Measurements from ENCODE around the gene DNAJC24. TPM values are rescaled to one million over a fixed set of nuclear protein-coding genes. Genes with fewer than 3 reads are reported as not detected.
"Not testable (repeated sequence)": the region's sequence is repeated elsewhere in the genome, so short reads cannot be mapped to it uniquely, and the experiment has no call there.

Gene DNAJC24, protein sequence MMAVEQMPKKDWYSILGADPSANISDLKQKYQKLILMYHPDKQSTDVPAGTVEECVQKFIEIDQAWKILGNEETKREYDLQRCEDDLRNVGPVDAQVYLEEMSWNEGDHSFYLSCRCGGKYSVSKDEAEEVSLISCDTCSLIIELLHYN
- 10 to 100 TPM; 10.5 to 18.9 TPM for total RNA-seq

DNA sequence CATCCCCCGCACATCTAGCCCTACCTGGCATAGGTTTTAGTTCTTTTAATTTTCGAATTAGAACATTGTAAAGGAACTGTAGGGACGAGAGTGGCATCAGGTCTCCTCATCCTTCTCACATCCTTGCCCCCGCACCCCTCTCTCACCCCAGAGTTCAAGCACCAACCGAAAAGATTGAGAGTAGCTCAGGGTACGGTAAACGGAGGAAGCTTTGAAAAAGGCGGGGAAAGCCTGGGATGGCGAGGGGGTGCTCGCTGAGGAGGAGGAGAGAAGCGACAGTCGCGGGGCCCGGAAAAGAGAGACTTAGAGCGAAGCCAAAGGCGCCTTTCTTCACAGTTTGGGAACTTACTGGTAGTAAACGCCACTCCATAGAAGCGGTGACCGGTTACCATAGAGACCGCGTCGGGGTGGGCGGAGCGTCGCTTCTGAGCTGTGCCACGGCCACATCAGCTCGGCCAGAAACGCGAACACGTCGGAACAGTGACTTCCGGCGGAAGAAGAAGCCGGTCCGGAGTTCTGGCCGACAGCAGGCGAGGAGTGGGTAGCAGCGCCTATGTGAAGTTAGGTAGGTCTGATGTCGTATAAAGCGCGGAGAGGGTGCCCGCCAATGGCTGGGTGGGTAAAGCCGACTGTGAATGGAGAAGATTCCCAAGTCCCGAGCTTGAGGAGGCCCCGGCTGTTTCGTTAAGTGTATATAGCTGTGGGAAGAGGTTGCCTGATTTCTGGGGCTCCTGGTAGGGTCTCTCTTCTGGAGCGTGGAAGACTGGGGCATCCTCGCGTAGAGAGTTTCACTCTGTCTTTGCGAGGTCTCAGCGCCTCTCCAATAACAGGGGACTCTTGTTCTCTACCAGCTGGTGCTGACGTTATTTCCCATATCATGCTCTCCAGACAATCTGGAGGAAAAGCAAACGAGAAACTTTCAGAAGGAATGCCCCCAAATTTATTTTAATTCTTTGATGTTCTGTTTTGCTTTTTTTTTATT lies at the start of gene DNAJC24, which contains the start of gene DCDC1:
Gene DNAJC24, plus strand, starts transcription at position 513 of the 982 bp plus-strand sequence. CDS start 889 bp downstream, outside the sequence.
Gene DCDC1, minus strand, starts transcription at position 392 of the 982 bp plus-strand sequence. CDS start 41,459 bp downstream, outside the sequence.
- Mint-ChIP-seq H3K4me1 (peaks cover 15% of the 10 kb centered on the region), H3K27me3 (no peaks in the 10 kb centered on the region), H3K36me3 (ENCODE audit: low read depth) (peaks cover 28% of the 10 kb centered on the region), H3K4me3 (peak within 1 kb of the TSS; percentile 83), H3K9me3 (no peaks in the 10 kb centered on the region), H3K27ac (peak within 1 kb of the TSS; percentile 87)
- peak; percentile 99 for ATAC-seq (replicated peaks)

DNA sequence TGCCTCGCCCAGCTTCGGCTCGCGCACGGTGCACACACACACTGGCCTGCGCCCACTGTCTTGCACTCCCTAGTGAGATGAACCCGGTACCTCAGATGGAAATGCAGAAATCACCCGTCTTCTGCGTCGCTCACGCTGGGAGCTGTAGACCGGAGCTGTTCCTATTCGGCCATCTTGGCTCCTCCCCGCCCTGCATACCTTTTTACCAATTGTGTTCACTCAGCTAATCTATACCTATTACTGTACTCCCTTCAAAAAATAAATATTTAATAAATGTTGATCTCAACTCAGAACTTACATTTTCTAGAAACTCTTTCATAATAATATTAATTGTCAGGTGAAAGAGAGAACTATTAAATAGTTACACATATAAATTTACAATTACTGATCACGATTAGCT lies 48.2 kb upstream of the DNAJC24 start:
- not testable (repeated sequence) for H3K4me3 Mint-ChIP-seq; H3K4me1 Mint-ChIP-seq; H3K9me3 Mint-ChIP-seq; ATAC-seq (replicated peaks); H3K36me3 Mint-ChIP-seq (ENCODE audit: low read depth); H3K27ac Mint-ChIP-seq; H3K27me3 Mint-ChIP-seq

DNA sequence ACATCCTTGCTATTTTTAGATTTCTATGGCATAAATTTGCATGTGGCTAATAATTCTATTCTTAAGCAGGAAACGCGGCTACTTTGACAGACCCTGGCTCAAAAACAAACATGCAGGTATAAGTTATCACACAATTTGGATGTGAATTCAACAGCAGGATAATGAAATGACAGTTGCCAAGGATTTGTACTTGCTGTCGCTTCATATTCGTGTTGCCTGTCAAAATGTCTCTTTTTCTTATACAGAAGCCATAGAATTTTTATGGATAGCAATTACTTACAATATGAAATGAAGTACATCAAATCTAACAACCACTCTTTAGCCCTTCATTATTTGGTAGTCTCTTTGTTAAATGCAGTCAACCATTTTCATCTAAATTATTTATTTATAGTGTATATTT lies 46.5 kb upstream of the DNAJC24 start:
- Mint-ChIP-seq H3K9me3 (no peaks in the 10 kb centered on the region), H3K4me3 (no peak overlapping the region), H3K36me3 (ENCODE audit: low read depth) (no peaks in the 10 kb centered on the region), H3K4me1 (peaks cover 9% of the 10 kb centered on the region), H3K27me3 (no peaks in the 10 kb centered on the region), H3K27ac (no peak overlapping the region)
- ATAC-seq (replicated peaks): no peak

DNA sequence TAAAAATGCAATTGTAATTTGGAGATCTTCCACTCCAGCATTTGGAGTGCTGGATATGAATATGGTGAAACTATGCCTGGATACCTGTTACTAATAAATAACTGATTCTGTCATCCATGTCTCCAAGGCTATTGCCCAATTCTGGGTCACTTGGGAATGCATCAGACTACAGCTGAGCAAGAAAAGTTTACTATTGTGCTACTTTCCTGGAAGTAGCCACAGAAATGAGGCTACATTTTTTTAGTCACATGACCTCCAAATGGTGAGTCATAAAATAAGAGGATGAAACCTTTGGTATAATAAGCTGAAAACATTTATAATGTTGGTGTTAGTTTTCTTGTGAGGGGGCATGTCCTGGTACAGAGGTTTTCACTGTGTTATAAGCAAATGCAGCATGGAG lies 44.5 kb upstream of the DNAJC24 start:
- Mint-ChIP-seq H3K4me1 (peaks cover 9% of the 10 kb centered on the region), H3K27me3 (no peaks in the 10 kb centered on the region), H3K4me3 (peak overlapping the region; percentile 8), H3K27ac (no peak overlapping the region), H3K9me3 (no peaks in the 10 kb centered on the region), H3K36me3 (ENCODE audit: low read depth) (no peaks in the 10 kb centered on the region)
- no peak for ATAC-seq (replicated peaks)

DNA sequence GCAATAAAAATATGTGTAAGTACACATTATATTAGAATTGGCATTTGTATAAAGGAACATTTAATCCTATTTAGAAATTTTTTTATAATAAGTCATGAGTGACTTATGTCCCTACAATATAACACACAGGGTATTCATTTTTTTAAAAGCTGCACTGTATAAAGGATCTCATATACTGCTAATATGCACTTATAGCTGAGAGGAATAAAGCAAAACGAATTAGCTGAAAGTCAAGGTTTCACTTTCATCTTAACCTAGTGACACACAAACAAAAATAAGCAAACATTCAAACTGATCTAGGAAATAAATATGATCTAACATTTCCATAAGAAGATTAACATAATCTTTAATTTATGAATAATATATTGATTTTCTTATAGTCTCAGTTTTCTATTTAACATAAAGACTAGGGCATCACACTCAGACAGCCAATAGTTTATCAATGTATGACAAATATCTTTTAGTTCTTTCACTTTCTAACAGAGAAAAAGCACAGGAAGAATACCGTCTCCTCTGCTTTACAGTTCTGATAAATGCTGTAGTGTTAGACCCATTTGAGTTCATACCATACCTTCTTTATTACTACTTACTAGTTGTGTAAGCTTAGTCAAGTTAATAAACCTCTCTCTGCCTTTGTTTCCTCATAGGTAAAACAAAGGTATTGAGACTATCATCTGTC lies 43.1 kb upstream of the DNAJC24 start:
- ATAC-seq (replicated peaks): peak; percentile 50
- H3K4me1 Mint-ChIP-seq: peaks cover 9% of the 10 kb centered on the region
- H3K27me3 Mint-ChIP-seq: no peaks in the 10 kb centered on the region
- H3K4me3 Mint-ChIP-seq: peak overlapping the region; percentile 63
- no peaks in the 10 kb centered on the region for H3K9me3 Mint-ChIP-seq
- H3K27ac Mint-ChIP-seq: peak overlapping the region; percentile 58
- H3K36me3 Mint-ChIP-seq (ENCODE audit: low read depth): no peaks in the 10 kb centered on the region

DNA sequence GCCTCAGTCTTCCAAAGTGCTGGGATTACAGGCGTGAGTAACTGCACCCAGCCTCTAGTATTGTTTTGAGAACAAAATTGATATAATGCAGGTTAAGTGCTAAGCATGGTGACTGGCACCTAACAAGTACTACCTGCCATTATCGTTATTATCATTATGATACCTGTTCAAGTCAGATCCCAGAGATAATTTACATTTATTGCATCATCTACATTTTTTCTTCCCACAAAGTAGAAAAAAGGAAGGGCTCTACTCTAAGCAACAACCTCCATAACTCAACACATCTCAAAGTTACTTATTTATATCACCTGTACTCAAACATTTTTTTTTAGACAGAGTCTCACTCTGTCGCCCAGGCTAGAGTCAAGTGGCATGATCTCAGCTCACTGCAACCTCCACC lies 42.2 kb upstream of the DNAJC24 start:
- Mint-ChIP-seq H3K27me3 (no peaks in the 10 kb centered on the region), H3K27ac (peak overlapping the region; percentile 5), H3K9me3 (no peaks in the 10 kb centered on the region), H3K36me3 (ENCODE audit: low read depth) (no peaks in the 10 kb centered on the region), H3K4me3 (peak overlapping the region; percentile 63), H3K4me1 (peaks cover 9% of the 10 kb centered on the region)
- ATAC-seq (replicated peaks): no peak

DNA sequence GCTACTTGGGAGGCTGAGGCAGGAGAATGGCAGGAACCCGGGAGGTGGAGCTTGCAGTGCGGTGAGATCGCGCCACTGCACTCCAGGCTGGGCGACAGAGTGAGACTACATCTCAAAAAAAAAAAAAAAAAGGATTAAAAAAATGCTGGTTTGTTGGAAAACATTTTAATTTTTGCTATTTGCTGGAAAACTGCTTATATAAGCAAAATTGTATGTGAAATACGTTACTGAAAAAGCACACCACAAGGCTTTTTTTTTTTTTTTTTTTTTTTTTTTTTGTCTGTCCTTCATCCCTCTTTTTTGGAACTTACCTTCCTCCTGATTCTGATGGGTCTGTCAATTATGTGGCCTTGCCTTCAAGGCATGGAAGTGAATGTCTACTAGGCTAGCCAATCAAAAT lies 41.0 kb upstream of the DNAJC24 start:
- no peaks in the 10 kb centered on the region for H3K36me3 Mint-ChIP-seq (ENCODE audit: low read depth)
- ATAC-seq (replicated peaks): no peak
- no peak overlapping the region for H3K4me3 Mint-ChIP-seq
- H3K27ac Mint-ChIP-seq: no peak overlapping the region
- no peaks in the 10 kb centered on the region for H3K9me3 Mint-ChIP-seq
- no peaks in the 10 kb centered on the region for H3K27me3 Mint-ChIP-seq
- peaks cover 9% of the 10 kb centered on the region for H3K4me1 Mint-ChIP-seq

DNA sequence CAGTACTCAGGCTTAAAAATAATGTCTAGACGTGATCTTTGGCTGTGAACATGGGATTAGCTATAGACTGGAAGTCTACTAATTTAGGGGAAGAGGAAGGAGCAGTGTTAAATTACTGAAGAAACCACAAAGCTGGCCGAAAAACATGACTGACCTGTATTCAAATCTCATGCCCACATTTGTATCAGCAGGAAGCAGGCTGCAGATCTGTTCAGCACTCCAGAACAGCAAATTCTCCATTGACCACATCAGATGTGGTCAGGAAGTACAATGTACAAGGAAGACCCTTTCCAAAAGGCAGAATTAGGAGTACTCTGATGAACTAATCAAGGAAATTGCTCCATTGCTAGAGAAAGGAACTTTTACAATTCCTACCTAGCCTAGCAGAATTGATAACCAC lies 31.9 kb upstream of the DNAJC24 start:
- no peak overlapping the region for H3K4me3 Mint-ChIP-seq
- no peak overlapping the region for H3K27ac Mint-ChIP-seq
- peaks cover 5% of the 10 kb centered on the region for H3K27me3 Mint-ChIP-seq
- ATAC-seq (replicated peaks): no peak
- no peaks in the 10 kb centered on the region for H3K9me3 Mint-ChIP-seq
- no peaks in the 10 kb centered on the region for H3K36me3 Mint-ChIP-seq (ENCODE audit: low read depth)
- H3K4me1 Mint-ChIP-seq: peaks cover 7% of the 10 kb centered on the region

DNA sequence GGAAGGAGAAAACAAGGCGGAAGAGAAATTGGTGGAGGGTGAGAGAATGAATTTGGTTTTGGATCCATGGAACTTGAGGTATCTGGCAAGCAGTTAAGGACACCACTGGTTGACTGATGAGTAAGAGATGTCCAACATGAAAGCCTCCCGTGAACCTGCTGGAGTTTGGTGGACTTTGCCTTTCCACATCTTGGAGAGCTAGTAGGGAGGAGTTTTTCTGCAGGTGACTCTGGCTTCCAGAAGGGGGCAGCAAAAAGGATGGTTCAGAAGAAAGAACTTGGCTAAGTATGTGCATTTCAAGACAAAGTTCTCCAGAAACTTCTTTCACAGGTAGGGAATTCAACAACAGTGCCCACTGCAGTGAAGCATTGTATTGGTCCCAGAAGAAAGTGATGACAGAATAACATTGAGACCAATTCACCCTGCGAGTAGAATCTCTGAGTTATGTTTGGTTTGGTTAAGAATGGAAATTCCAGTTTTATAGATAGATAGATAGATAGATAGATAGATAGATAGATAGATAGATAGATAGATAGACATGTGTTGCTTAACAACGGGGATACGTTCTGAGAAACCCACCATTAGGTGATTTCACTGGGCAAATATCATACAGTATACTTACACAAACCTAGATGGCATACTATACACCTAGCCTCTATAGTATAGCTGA lies 28.6 kb upstream of the DNAJC24 start:
- Mint-ChIP-seq H3K36me3 (ENCODE audit: low read depth) (no peaks in the 10 kb centered on the region), H3K27me3 (peaks cover 5% of the 10 kb centered on the region), H3K4me3 (no peak overlapping the region), H3K4me1 (peaks cover 7% of the 10 kb centered on the region), H3K9me3 (no peaks in the 10 kb centered on the region), H3K27ac (no peak overlapping the region)
- no peak for ATAC-seq (replicated peaks)

DNA sequence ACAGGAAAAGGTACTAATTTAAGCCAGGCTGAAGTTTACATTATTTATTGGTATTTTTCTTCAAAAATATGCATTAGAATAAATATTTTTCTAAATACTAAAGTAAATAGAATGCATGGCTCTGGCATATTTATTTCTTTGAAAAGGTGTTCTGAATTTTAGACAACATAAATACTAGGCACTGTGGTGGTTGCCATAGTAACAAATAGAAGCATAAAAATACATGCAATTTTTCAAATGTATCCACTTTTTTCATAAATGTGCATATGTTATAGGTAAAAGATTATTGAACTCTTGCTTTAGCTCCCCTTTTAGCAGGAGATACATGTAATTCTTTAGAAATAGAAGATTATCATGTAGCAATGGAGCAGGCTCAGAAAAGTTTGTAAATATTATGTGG lies 18.5 kb upstream of the DNAJC24 start:
- H3K27me3 Mint-ChIP-seq: no peaks in the 10 kb centered on the region
- no peak for ATAC-seq (replicated peaks)
- no peak overlapping the region for H3K27ac Mint-ChIP-seq
- no peaks in the 10 kb centered on the region for H3K9me3 Mint-ChIP-seq
- H3K4me3 Mint-ChIP-seq: no peak overlapping the region
- H3K36me3 Mint-ChIP-seq (ENCODE audit: low read depth): no peaks in the 10 kb centered on the region
- H3K4me1 Mint-ChIP-seq: no peaks in the 10 kb centered on the region

DNA sequence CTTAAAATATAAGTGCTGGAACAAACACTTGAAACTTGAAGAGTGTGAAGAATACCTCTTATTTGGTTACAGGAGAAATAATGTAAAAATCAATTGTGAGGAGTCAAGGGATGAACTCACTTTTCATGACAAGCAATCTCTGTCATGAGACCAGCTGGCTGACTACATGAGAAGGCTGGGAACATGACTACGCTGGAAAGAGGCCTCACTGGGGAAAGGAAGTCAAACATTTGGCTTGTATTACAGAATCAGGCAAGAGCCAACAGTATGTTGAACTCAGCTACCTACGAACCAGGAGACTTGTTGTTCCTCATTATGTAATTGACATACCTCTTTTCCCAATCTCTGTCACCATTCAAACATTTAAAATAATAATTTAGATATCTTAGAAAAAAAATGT lies 14.5 kb upstream of the DNAJC24 start:
- Mint-ChIP-seq H3K27ac (no peak overlapping the region), H3K36me3 (ENCODE audit: low read depth) (no peaks in the 10 kb centered on the region)

DNA sequence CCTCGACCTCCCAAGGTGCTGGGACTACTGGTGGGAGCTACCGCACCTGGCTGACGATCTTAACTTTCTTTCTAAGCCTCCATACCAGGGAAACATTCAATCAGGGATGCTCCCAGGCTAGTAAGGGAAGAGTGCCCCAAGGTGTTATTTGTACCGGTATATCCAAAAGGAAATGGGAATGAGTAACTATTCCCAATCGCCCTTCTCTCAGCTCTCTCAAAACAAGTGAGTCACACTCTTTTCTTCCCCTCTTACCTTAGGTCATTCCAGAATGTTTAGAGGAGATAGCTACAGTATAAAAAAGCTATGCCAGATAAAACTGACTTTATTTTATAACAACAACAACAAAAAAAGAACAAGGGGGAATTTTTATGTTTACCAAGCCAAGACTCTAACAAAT lies 13.8 kb upstream of the DNAJC24 start:
- no peaks in the 10 kb centered on the region for H3K9me3 Mint-ChIP-seq
- no peak overlapping the region for H3K27ac Mint-ChIP-seq
- no peak for ATAC-seq (replicated peaks)
- no peaks in the 10 kb centered on the region for H3K4me1 Mint-ChIP-seq
- no peaks in the 10 kb centered on the region for H3K27me3 Mint-ChIP-seq
- H3K36me3 Mint-ChIP-seq (ENCODE audit: low read depth): no peaks in the 10 kb centered on the region
- no peak overlapping the region for H3K4me3 Mint-ChIP-seq

More for the DNA sequence above, 14.5 kb upstream of the DNAJC24 start:
- Mint-ChIP-seq H3K4me1 (no peaks in the 10 kb centered on the region), H3K27me3 (no peaks in the 10 kb centered on the region), H3K4me3 (no peak overlapping the region), H3K9me3 (no peaks in the 10 kb centered on the region)
- ATAC-seq (replicated peaks): no peak

DNA sequence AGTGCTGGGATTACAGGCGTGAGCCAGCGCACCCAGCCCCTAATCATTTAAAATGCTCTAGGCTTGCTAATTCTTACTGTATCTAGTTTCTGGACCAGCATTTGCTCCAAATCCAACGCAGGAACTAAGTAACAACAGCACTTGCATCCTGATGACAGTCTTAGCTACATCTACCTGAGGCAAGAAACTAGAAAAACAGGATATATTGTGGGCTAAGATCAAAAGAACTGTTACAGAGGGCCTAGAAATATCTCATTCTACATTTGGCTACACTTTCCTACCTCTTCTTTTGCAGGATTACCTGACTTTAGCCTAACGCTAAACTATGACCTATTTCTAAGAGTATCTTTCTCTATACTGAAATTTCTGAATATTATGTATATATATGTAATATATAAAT lies 7.9 kb upstream of the DNAJC24 start:
- no peak for ATAC-seq (replicated peaks)
- Mint-ChIP-seq H3K27me3 (no peaks in the 10 kb centered on the region), H3K27ac (peak overlapping the region; percentile 22), H3K9me3 (no peaks in the 10 kb centered on the region), H3K4me3 (no peak overlapping the region), H3K36me3 (ENCODE audit: low read depth) (no peaks in the 10 kb centered on the region), H3K4me1 (peaks cover 7% of the 10 kb centered on the region)

DNA sequence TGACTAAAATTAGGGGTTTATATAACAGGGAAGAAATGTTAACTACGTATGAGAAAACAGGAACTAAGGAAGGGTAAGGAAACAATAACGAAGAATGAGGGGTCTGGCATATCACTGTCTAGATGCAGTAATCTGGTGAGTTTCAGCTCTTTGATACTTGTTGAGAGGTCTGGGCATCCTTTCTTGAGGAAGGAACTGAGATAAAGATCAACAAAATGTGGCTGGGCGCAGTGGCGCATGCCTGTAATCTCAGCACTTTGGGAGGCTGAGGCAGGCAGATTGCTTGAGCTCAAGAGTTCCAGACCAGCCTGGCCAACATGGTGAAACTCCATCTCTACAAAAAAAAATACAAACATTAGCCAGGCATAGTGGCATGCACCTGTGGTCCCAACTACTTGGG lies 2.9 kb upstream of the DNAJC24 start:
- H3K4me1 Mint-ChIP-seq: peaks cover 8% of the 10 kb centered on the region
- peaks cover 5% of the 10 kb centered on the region for H3K36me3 Mint-ChIP-seq (ENCODE audit: low read depth)
- H3K9me3 Mint-ChIP-seq: no peaks in the 10 kb centered on the region
- peak overlapping the region; percentile 26 for H3K27ac Mint-ChIP-seq
- no peak for ATAC-seq (replicated peaks)
- peak overlapping the region; percentile 53 for H3K4me3 Mint-ChIP-seq
- no peaks in the 10 kb centered on the region for H3K27me3 Mint-ChIP-seq

Measured in activated T-helper 17 cell treated with anti-CD3 and anti-CD28 coated beads, Interleukin-2, amount 50 U/mL, for 72 hours (primary cell).